Ascending aorta (tissue), 2 donors: ENCODE measurements around the gene GLUL. TPM values are rescaled to one million over a fixed set of nuclear protein-coding genes. Genes with fewer than 3 reads are reported as not detected.
A peak's percentile ranks its signal among the peaks of the same experiment; 100 is the strongest.

Source experiments
- DNase-seq, 2 donors: peaks; one replicate each; pipeline ENCODE4 v3.0.0-alpha.2; 2019; ENCODE audit warnings: low spot score in 2 of 2
- H3K27ac ChIP-seq, 2 donors: fragments of 200-600 bp; sonication (generic); one replicate each; pipeline ENCODE4 v1.5.1; 2016 to 2017; ENCODE audit warnings: mild to moderate bottlenecking in 1 of 2
- H3K27me3 ChIP-seq: fragments of 200-600 bp; sonication (generic); one replicate; pipeline ENCODE4 v1.5.1; 2017
- H3K36me3 ChIP-seq, 2 donors: fragments of 200-600 bp; sonication (generic); one replicate each; pipeline ENCODE4 v1.5.1; 2016
- H3K4me1 ChIP-seq, 2 donors: fragments of 200-600 bp; sonication (generic); one replicate each; pipeline ENCODE4 v1.5.1; 2016 to 2017; ENCODE audit warnings: mild to moderate bottlenecking in 1 of 2
- H3K4me3 ChIP-seq, 2 donors: fragments of 200-600 bp; sonication (generic); one replicate each; pipeline ENCODE4 v1.5.1; 2016 to 2017; ENCODE audit warnings: mild to moderate bottlenecking in 1 of 2
- H3K9me3 ChIP-seq, 2 donors: fragments of 200-600 bp; sonication (generic); one replicate each; pipeline ENCODE4 v1.5.1; 2016
- CTCF ChIP-seq, 3 experiments: fragments of 200-600 bp in 2 of 3; fragments of 450-650 bp in 1 of 3; sonication (generic) in 2 of 3; IDR thresholded peaks; one replicate each; pipeline ENCODE4 v1.5.1; 2016 to 2019; ENCODE audit warnings: antibody characterized with exemption in 3 of 3, mild to moderate bottlenecking in 1 of 3, moderate library complexity in 1 of 3
- intact Hi-C: fragments of 100-400 bp; cut with DNase I; formaldehyde crosslinking; loops from one replicate; pipeline ENCODE4 v1.15.1; 2023
- total RNA-seq: library from RNA; depleted of rRNA; stranded (reverse); fragments of >200 nt; gene quantifications from one replicate; pipeline ENCODE4 v1.1.0, GENCODE V29; 2016

GLUL gene
- total RNA-seq: 1,017 TPM

- peak within 1 kb of the TSS; percentile 90 to 92 for H3K4me3 ChIP-seq
- H3K9me3 ChIP-seq: no peaks in the 10 kb centered on the region
- TF ChIP-seq CTCF (IDR thresholded peaks at IDR 0.05): peak in 1 of 3 experiments; percentile 14
- H3K4me1 ChIP-seq: peaks cover 4 to 18% of the 10 kb centered on the region in 2 donors
- H3K27me3 ChIP-seq: no peaks in the 10 kb centered on the region
- DNase-seq: peak; percentile 91 to 96
- intact Hi-C loops: loop anchor here (1.0 to 10.0 kb wide), 8 partner anchors 43 to 1237 kb away; partner anchors contain the start of genes NPL and SMG7
- H3K27ac ChIP-seq: peak within 1 kb of the TSS; percentile 94 to 98
- H3K36me3 ChIP-seq: peaks cover 26 to 38% of the 10 kb centered on the region in 2 donors
These were observed at the start of gene GLUL for GRCh38 chr1:182391362-182392049. Gene GLUL (minus strand): TSS chr1:182391790. CDS start chr1:182388737, 3,053 bp downstream.

- no peak for DNase-seq
- H3K9me3 ChIP-seq: peaks cover 0 to 6% of the 10 kb centered on the region in 2 donors
- intact Hi-C loops: no loop called here
- no peaks in the 10 kb centered on the region for H3K4me1 ChIP-seq
- H3K36me3 ChIP-seq: no peaks in the 10 kb centered on the region
- H3K27me3 ChIP-seq: no peaks in the 10 kb centered on the region
- H3K27ac ChIP-seq: no peak overlapping the region
- TF ChIP-seq CTCF (IDR thresholded peaks at IDR 0.05): no peak
- no peak overlapping the region for H3K4me3 ChIP-seq
These were observed 46.7 kb upstream of the GLUL start for GRCh38 chr1:182438326-182438725.

- H3K36me3 ChIP-seq: no peaks in the 10 kb centered on the region
- TF ChIP-seq CTCF (IDR thresholded peaks at IDR 0.05): no peak
- no peak overlapping the region for H3K4me3 ChIP-seq
- H3K4me1 ChIP-seq: no peaks in the 10 kb centered on the region
- peaks cover 0 to 5% of the 10 kb centered on the region in 2 donors for H3K9me3 ChIP-seq
- intact Hi-C loops: no loop called here
- no peaks in the 10 kb centered on the region for H3K27me3 ChIP-seq
- no peak for DNase-seq
- H3K27ac ChIP-seq: no peak overlapping the region
These were observed 42.0 kb upstream of the GLUL start for GRCh38 chr1:182433580-182433979.

- no peak overlapping the region for H3K4me3 ChIP-seq
- no peaks in the 10 kb centered on the region for H3K9me3 ChIP-seq
- no peaks in the 10 kb centered on the region for H3K36me3 ChIP-seq
- H3K27ac ChIP-seq: no peak overlapping the region
- TF ChIP-seq CTCF (IDR thresholded peaks at IDR 0.05): no peak
- H3K27me3 ChIP-seq: no peaks in the 10 kb centered on the region
- intact Hi-C loops: no loop called here
- no peaks in the 10 kb centered on the region for H3K4me1 ChIP-seq
- DNase-seq: no peak
These were observed 39.7 kb upstream of the GLUL start for GRCh38 chr1:182431278-182431677.

GRCh38 chr1:182430263-182431068 is 38.9 kb upstream of the GLUL start:
- intact Hi-C loops: no loop called here
- H3K4me1 ChIP-seq: no peaks in the 10 kb centered on the region
- H3K36me3 ChIP-seq: no peaks in the 10 kb centered on the region
- no peak overlapping the region for H3K27ac ChIP-seq
- no peak overlapping the region for H3K4me3 ChIP-seq
- DNase-seq: no peak
- TF ChIP-seq CTCF (IDR thresholded peaks at IDR 0.05): no peak
- H3K9me3 ChIP-seq: no peaks in the 10 kb centered on the region
- H3K27me3 ChIP-seq: no peaks in the 10 kb centered on the region
